Activated T-cell treated with anti-CD3 and anti-CD28 coated beads, Interleukin-2, amount 50 U/mL, for 72 hours (primary cell): Measurements from ENCODE around the gene PVRIG. TPM values are rescaled to one million over a fixed set of nuclear protein-coding genes. Genes with fewer than 3 reads are reported as not detected.
"Not testable (repeated sequence)": the region's sequence is repeated elsewhere in the genome, so short reads cannot be mapped to it uniquely, and the experiment has no call there.

ENCODE experiments used
- ATAC-seq, 2 donors: fragments of 150-1000 bp; cut with Tn5 transposase; replicated peaks in 1 of 2; 2 replicates each; pipeline ENCODE4 v1.10.0; 2021; ENCODE audit warnings: moderate library complexity in 2 of 2, mild to moderate bottlenecking in 1 of 2
- DNase-seq, 2 donors: peaks; one replicate each; pipeline ENCODE4 v3.0.0; 2021 to 2022; ENCODE audit warnings: mixed read lengths in 1 of 2
- H3K27ac Mint-ChIP-seq: one replicate; pipeline ENCODE4 v1.8.0; 2022; ENCODE audit warnings: mild to moderate bottlenecking, moderate library complexity, mixed read lengths
- H3K27me3 Mint-ChIP-seq: one replicate; pipeline ENCODE4 v1.8.0; 2022; ENCODE audit warnings: low read depth, mixed read lengths
- H3K36me3 Mint-ChIP-seq, 2 donors: one replicate each; pipeline ENCODE4 v1.8.0; 2022; ENCODE audit warnings: mixed read lengths in 2 of 2, mild to moderate bottlenecking in 1 of 2; ENCODE audit not compliant: insufficient read depth in 2 of 2
- H3K4me1 Mint-ChIP-seq: one replicate; pipeline ENCODE4 v1.8.0; 2022; ENCODE audit warnings: low read depth, mixed read lengths
- H3K4me3 Mint-ChIP-seq, 2 donors: one replicate each; pipeline ENCODE4 v1.8.0; 2022; ENCODE audit warnings: mild to moderate bottlenecking in 2 of 2, mixed read lengths in 2 of 2, moderate library complexity in 2 of 2
- H3K9me3 Mint-ChIP-seq, 2 donors: one replicate each; pipeline ENCODE4 v1.8.0; 2022; ENCODE audit warnings: mixed read lengths in 2 of 2
- total RNA-seq, 2 donors: library from RNA; stranded (reverse); gene quantifications; one replicate each; pipeline ENCODE4 v1.2.3, GENCODE V29; 2022

Gene PVRIG
- total RNA-seq, 2 donors from 2014 or later: 26.7 to 34.4 TPM

GRCh38 chr7:100208911-100209408, 10.8 kb upstream of the PVRIG start:
- Mint-ChIP-seq H3K9me3 (peaks cover 0 to 2% of the 10 kb centered on the region in 2 donors), H3K36me3 (peaks cover 8 to 16% of the 10 kb centered on the region in 2 donors), H3K4me1 (peaks cover 69% of the 10 kb centered on the region), H3K27me3 (no peaks in the 10 kb centered on the region), H3K4me3 (peak overlapping the region; percentile 82 to 95), H3K27ac (peak overlapping the region; percentile 86)
- DNase-seq: peak; percentile 68
- peak; percentile 88 to 91 for ATAC-seq

- H3K27me3 Mint-ChIP-seq: no peaks in the 10 kb centered on the region
- H3K27ac Mint-ChIP-seq: peak overlapping the region; percentile 86
- peaks cover 8 to 20% of the 10 kb centered on the region in 2 donors for H3K36me3 Mint-ChIP-seq
- ATAC-seq: no peak
- no peak for DNase-seq
- H3K4me3 Mint-ChIP-seq: peak overlapping the region; percentile 82 to 95
- peaks cover 69% of the 10 kb centered on the region for H3K4me1 Mint-ChIP-seq
- H3K9me3 Mint-ChIP-seq: peaks cover 0 to 2% of the 10 kb centered on the region in 2 donors
Measured at GRCh38 chr7:100209493-100209892, 10.3 kb upstream of the PVRIG start.

GRCh38 chr7:100210805-100211204, 8.9 kb upstream of the PVRIG start:
- Mint-ChIP-seq H3K36me3 (peaks cover 13 to 20% of the 10 kb centered on the region in 2 donors), H3K27ac (no peak overlapping the region), H3K27me3 (no peaks in the 10 kb centered on the region), H3K4me3 (peak overlapping the region; percentile 75 to 92), H3K9me3 (peaks cover 0 to 2% of the 10 kb centered on the region in 2 donors), H3K4me1 (peaks cover 82% of the 10 kb centered on the region)
- no peak for DNase-seq
- no peak for ATAC-seq

- peak; percentile 71 for DNase-seq
- H3K9me3 Mint-ChIP-seq: peaks cover 0 to 2% of the 10 kb centered on the region in 2 donors
- peak overlapping the region; percentile 91 to 92 for H3K4me3 Mint-ChIP-seq
- H3K4me1 Mint-ChIP-seq: peaks cover 85% of the 10 kb centered on the region
- H3K27ac Mint-ChIP-seq: peak overlapping the region; percentile 33
- peaks cover 13 to 20% of the 10 kb centered on the region in 2 donors for H3K36me3 Mint-ChIP-seq
- ATAC-seq: peak; percentile 66 to 68
- no peaks in the 10 kb centered on the region for H3K27me3 Mint-ChIP-seq
Measured at GRCh38 chr7:100211342-100211780, 8.4 kb upstream of the PVRIG start.

GRCh38 chr7:100212631-100213286, 7.0 kb upstream of the PVRIG start:
- H3K9me3 Mint-ChIP-seq: peaks cover 0 to 2% of the 10 kb centered on the region in 2 donors
- H3K27me3 Mint-ChIP-seq: no peaks in the 10 kb centered on the region
- ATAC-seq (no peak), DNase-seq (no peak)
- H3K36me3 Mint-ChIP-seq: peaks cover 13 to 20% of the 10 kb centered on the region in 2 donors
- peaks cover 95% of the 10 kb centered on the region for H3K4me1 Mint-ChIP-seq
- no peak overlapping the region for H3K27ac Mint-ChIP-seq
- H3K4me3 Mint-ChIP-seq: peak overlapping the region; percentile 50 to 92

- H3K4me1 Mint-ChIP-seq: peaks cover 91% of the 10 kb centered on the region
- DNase-seq: no peak
- H3K27me3 Mint-ChIP-seq: no peaks in the 10 kb centered on the region
- no peak for ATAC-seq
- peaks cover 0 to 2% of the 10 kb centered on the region in 2 donors for H3K9me3 Mint-ChIP-seq
- H3K27ac Mint-ChIP-seq: no peak overlapping the region
- peak overlapping the region; percentile 50 to 92 for H3K4me3 Mint-ChIP-seq
- peaks cover 13 to 21% of the 10 kb centered on the region in 2 donors for H3K36me3 Mint-ChIP-seq
Measured at GRCh38 chr7:100213672-100214071, 6.1 kb upstream of the PVRIG start.

GRCh38 chr7:100214356-100214755, 5.4 kb upstream of the PVRIG start:
- DNase-seq, H3K9me3 Mint-ChIP-seq, H3K27ac Mint-ChIP-seq, H3K27me3 Mint-ChIP-seq, ATAC-seq: not testable (repeated sequence)
- peaks cover 16 to 22% of the 10 kb centered on the region in 2 donors for H3K36me3 Mint-ChIP-seq
- peak overlapping the region; percentile 6 to 51 for H3K4me3 Mint-ChIP-seq
- peaks cover 91% of the 10 kb centered on the region for H3K4me1 Mint-ChIP-seq

- H3K36me3 Mint-ChIP-seq: peaks cover 18 to 20% of the 10 kb centered on the region in 2 donors
- no peak overlapping the region for H3K4me3 Mint-ChIP-seq
- DNase-seq (no peak), ATAC-seq (no peak)
- H3K27ac Mint-ChIP-seq: no peak overlapping the region
- no peaks in the 10 kb centered on the region for H3K9me3 Mint-ChIP-seq
- no peaks in the 10 kb centered on the region for H3K27me3 Mint-ChIP-seq
- H3K4me1 Mint-ChIP-seq: peaks cover 76% of the 10 kb centered on the region
Measured at GRCh38 chr7:100215895-100216294, 3.9 kb upstream of the PVRIG start.

- not testable (repeated sequence) for H3K27me3 Mint-ChIP-seq, H3K9me3 Mint-ChIP-seq, H3K27ac Mint-ChIP-seq
- ATAC-seq (peak in 1 of 2 donors; percentile 2), DNase-seq (peak; percentile 71 to 85)
- peaks cover 28 to 30% of the 10 kb centered on the region in 2 donors for H3K36me3 Mint-ChIP-seq
- peaks cover 69% of the 10 kb centered on the region for H3K4me1 Mint-ChIP-seq
- H3K4me3 Mint-ChIP-seq: peak overlapping the region; percentile 86
Measured at GRCh38 chr7:100217934-100218333, 1.8 kb upstream of the PVRIG start.

GRCh38 chr7:100219271-100219737, 445 bp upstream of the PVRIG start:
- H3K4me3 Mint-ChIP-seq: peak overlapping the region; percentile 82 to 98
- H3K36me3 Mint-ChIP-seq: peaks cover 31 to 39% of the 10 kb centered on the region in 2 donors
- H3K9me3 Mint-ChIP-seq: no peaks in the 10 kb centered on the region
- peaks cover 69% of the 10 kb centered on the region for H3K4me1 Mint-ChIP-seq
- DNase-seq: peak; percentile 40 to 48
- peak overlapping the region; percentile 94 for H3K27ac Mint-ChIP-seq
- peak in 1 of 2 donors; percentile 8 for ATAC-seq
- no peaks in the 10 kb centered on the region for H3K27me3 Mint-ChIP-seq

GRCh38 chr7:100220586-100221230, 959 bp downstream of the PVRIG start:
- ATAC-seq (peak in 1 of 2 donors; percentile 22), DNase-seq (no peak)
- Mint-ChIP-seq H3K27ac (peak overlapping the region; percentile 87), H3K4me3 (peak overlapping the region; percentile 82 to 98), H3K9me3 (no peaks in the 10 kb centered on the region), H3K27me3 (no peaks in the 10 kb centered on the region), H3K36me3 (peaks cover 30 to 35% of the 10 kb centered on the region in 2 donors), H3K4me1 (peaks cover 69% of the 10 kb centered on the region)

- H3K4me1 Mint-ChIP-seq: peaks cover 67% of the 10 kb centered on the region
- H3K27me3 Mint-ChIP-seq: no peaks in the 10 kb centered on the region
- peak overlapping the region; percentile 82 to 98 for H3K4me3 Mint-ChIP-seq
- peak; percentile 77 for DNase-seq
- ATAC-seq: peak; percentile 68 to 73
- H3K9me3 Mint-ChIP-seq: no peaks in the 10 kb centered on the region
- H3K36me3 Mint-ChIP-seq: peaks cover 31 to 35% of the 10 kb centered on the region in 2 donors
- H3K27ac Mint-ChIP-seq: peak overlapping the region; percentile 87
Measured at GRCh38 chr7:100221231-100221718, 1.5 kb downstream of the PVRIG start.
